Caco-2 (cell line): Measurements from ENCODE around the gene SH3BP5. TPM values are rescaled to one million over a fixed set of nuclear protein-coding genes. Genes with fewer than 3 reads are reported as not detected.
A peak's percentile ranks its signal among the peaks of the same experiment; 100 is the strongest.

Experiments
- BruUV-seq: library from RNA; stranded (reverse); fragments of 400-500 nt; replicated peaks from 2 replicates; lab custom pipeline; 2021; lab: Mats Ljungman, UMichigan
- CTCF ChIA-PET: fragments of 300-600 bp; sonication (Branson Sonifier 250); formaldehyde crosslinking; loops from one replicate; lab custom pipeline; 2022; ENCODE audit warnings: antibody characterized with exemption; lab: Charles Lee
- POLR2A ChIA-PET: fragments of 300-600 bp; sonication (Branson Sonifier 250); formaldehyde crosslinking; loops from one replicate; lab custom pipeline; 2022; ENCODE audit warnings: antibody characterized with exemption; lab: Charles Lee
- DNase-seq, 2 experiments: peaks; one replicate each; pipeline versions ENCODE4 v3.0.0 to v3.0.0-alpha.2; 2020 to 2022
- H3K27me3 ChIP-seq: replicated peaks from 2 replicates; pipeline ENCODE4 v1.6.0; 2011; ENCODE audit warnings: low read length; ENCODE audit not compliant: control insufficient read depth, insufficient read depth
- H3K36me3 ChIP-seq: 2 replicates; pipeline ENCODE4 v1.5.1; 2011; ENCODE audit warnings: low read length; ENCODE audit not compliant: control insufficient read depth, insufficient read depth
- H3K4me1 ChIP-seq: fragments of 250-450 bp; sonication (Bioruptor Pico); 2 replicates; pipeline ENCODE4 v1.5.1; 2020; ENCODE audit warnings: mild to moderate bottlenecking
- H3K4me3 ChIP-seq: 2 replicates; pipeline ENCODE4 v1.5.1; 2011; ENCODE audit warnings: low read depth, mild to moderate bottlenecking, control low read depth, low read length
- H3K9me3 ChIP-seq: fragments of 250-450 bp; sonication (Bioruptor Pico); 2 replicates; pipeline ENCODE4 v1.5.1; 2020; ENCODE audit warnings: mild to moderate bottlenecking, moderate library complexity
- H3K27ac Mint-ChIP-seq: one replicate; pipeline ENCODE4 v1.8.0; 2022; ENCODE audit warnings: mixed read lengths; ENCODE audit not compliant: unreplicated experiment
- H3K27me3 Mint-ChIP-seq: one replicate; pipeline ENCODE4 v1.8.0; 2022; ENCODE audit warnings: mixed read lengths; ENCODE audit not compliant: insufficient read depth, unreplicated experiment
- H3K36me3 Mint-ChIP-seq: one replicate; pipeline ENCODE4 v1.8.0; 2022; ENCODE audit warnings: mild to moderate bottlenecking, mixed read lengths; ENCODE audit not compliant: insufficient read depth, unreplicated experiment
- H3K4me1 Mint-ChIP-seq: one replicate; pipeline ENCODE4 v1.8.0; 2022; ENCODE audit warnings: low read depth, mixed read lengths; ENCODE audit not compliant: unreplicated experiment
- H3K4me3 Mint-ChIP-seq: one replicate; pipeline ENCODE4 v1.8.0; 2022; ENCODE audit warnings: mild to moderate bottlenecking, moderate library complexity, mixed read lengths; ENCODE audit not compliant: unreplicated experiment
- H3K9me3 Mint-ChIP-seq: one replicate; pipeline ENCODE4 v1.8.0; 2022; ENCODE audit warnings: mixed read lengths; ENCODE audit not compliant: unreplicated experiment
- intact Hi-C: fragments of 100-400 bp; cut with micrococcal nuclease; formaldehyde crosslinking; loops from one replicate; pipeline ENCODE4 v1.10.0; 2022; ENCODE audit not compliant: unreplicated experiment
- total RNA-seq: library from RNA; stranded (reverse); gene quantifications from 2 replicates; pipeline ENCODE4 v1.2.3, GENCODE V29; 2022
- TF ChIP-seq, protein P1 (sequence below), 2 experiments: fragments of 200-600 bp in 1 of 2; IDR thresholded peaks; 1 replicate in 1 of 2; 2 replicates in 1 of 2; pipeline versions ENCODE4 v1.5.1 to v1.8.0; 2011 to 2022; ENCODE audit warnings: antibody characterized with exemption in 1 of 2, control low read depth in 1 of 2, inconsistent platforms in 1 of 2, low read depth in 1 of 2, low read length in 1 of 2, mild to moderate bottlenecking in 1 of 2, moderate library complexity in 1 of 2; ENCODE audit not compliant: insufficient read depth in 1 of 2, severe bottlenecking in 1 of 2, unreplicated experiment in 1 of 2

Gene SH3BP5
- total RNA-seq, 1 experiment from 2014 or later = 26.1 TPM

GRCh38 chr3:15347737-15348110 is 15.3 kb upstream of the SH3BP5 start:
- peaks cover 14% of the 10 kb centered on the region for H3K4me1 Mint-ChIP-seq
- Histone ChIP-seq H3K9me3 (peaks cover 10% of the 10 kb centered on the region; the same call in 1 of the 2 replicates), H3K4me3 (no peak overlapping the region), H3K27me3 (no peaks in the 10 kb centered on the region), H3K36me3 (no peaks in the 10 kb centered on the region), H3K4me1 (peaks cover 7% of the 10 kb centered on the region)
- CTCF ChIA-PET = interaction anchor here (0.6 to 1.8 kb wide), 3 partner anchors 23 to 239 kb away, joined by 4 to 7 read pairs (median 5); no protein-coding TSS in a partner anchor
- no peak for DNase-seq
- H3K9me3 Mint-ChIP-seq = peaks cover 10% of the 10 kb centered on the region
- TF ChIP-seq, protein P1, sequence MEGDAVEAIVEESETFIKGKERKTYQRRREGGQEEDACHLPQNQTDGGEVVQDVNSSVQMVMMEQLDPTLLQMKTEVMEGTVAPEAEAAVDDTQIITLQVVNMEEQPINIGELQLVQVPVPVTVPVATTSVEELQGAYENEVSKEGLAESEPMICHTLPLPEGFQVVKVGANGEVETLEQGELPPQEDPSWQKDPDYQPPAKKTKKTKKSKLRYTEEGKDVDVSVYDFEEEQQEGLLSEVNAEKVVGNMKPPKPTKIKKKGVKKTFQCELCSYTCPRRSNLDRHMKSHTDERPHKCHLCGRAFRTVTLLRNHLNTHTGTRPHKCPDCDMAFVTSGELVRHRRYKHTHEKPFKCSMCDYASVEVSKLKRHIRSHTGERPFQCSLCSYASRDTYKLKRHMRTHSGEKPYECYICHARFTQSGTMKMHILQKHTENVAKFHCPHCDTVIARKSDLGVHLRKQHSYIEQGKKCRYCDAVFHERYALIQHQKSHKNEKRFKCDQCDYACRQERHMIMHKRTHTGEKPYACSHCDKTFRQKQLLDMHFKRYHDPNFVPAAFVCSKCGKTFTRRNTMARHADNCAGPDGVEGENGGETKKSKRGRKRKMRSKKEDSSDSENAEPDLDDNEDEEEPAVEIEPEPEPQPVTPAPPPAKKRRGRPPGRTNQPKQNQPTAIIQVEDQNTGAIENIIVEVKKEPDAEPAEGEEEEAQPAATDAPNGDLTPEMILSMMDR (IDR thresholded peaks at IDR 0.05; ENCODE audit: insufficient read depth in 1 of 2, low read depth in 1 of 2, low read length in 1 of 2, severe bottlenecking in 1 of 2, unreplicated experiment in 1 of 2) = no peak
- H3K4me3 Mint-ChIP-seq = no peak overlapping the region
- no peaks in the 10 kb centered on the region for H3K36me3 Mint-ChIP-seq
- H3K27ac Mint-ChIP-seq = peak overlapping the region; percentile 13
- POLR2A ChIA-PET = no interaction called here
- BruUV-seq = no TSS peak
- H3K27me3 Mint-ChIP-seq = no peaks in the 10 kb centered on the region
- intact Hi-C loops = no loop called here

DNA sequence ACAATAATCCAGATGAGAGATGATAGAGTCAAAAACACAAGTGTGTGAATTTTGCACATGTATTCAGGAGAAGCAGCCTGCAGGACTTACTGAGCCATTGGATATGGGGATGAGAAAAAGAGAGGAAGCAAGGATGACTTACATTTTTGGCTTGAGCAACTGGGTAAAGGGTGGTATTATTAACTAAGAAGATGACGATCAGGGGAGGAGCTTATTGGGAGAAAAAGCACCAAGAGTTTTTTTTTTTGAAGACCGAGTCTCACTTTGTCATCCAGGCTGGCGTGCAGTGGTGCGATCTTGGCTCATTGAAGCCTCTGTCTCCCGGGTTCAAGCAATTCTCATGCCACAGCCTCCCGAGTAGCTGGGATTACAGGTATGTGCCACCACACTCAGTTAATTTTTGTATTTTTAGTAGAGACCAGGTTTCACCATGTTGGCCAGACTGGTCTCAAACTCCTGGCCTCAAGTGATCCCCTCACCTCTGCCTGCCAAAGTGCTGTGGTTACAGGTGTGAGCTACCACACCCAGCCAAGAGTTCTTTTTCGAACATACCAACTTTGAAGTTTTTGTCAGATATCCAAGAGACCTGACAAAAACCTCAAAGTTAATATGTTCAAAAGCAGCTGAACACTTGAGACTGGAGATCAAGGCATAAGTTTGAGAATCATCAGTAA is 14.8 kb upstream of the SH3BP5 start:
- CTCF ChIA-PET = interaction anchor here (1.8 kb wide), 1 partner anchor 79 kb away, joined by 7 read pairs; no protein-coding TSS in a partner anchor
- no peaks in the 10 kb centered on the region for H3K36me3 ChIP-seq
- Mint-ChIP-seq H3K4me1 (peaks cover 10% of the 10 kb centered on the region), H3K9me3 (peaks cover 10% of the 10 kb centered on the region), H3K36me3 (no peaks in the 10 kb centered on the region), H3K4me3 (no peak overlapping the region), H3K27me3 (no peaks in the 10 kb centered on the region), H3K27ac (peak overlapping the region; percentile 13)
- BruUV-seq = no TSS peak
- TF ChIP-seq, protein P1 (IDR thresholded peaks at IDR 0.05; ENCODE audit: insufficient read depth in 1 of 2, low read depth in 1 of 2, low read length in 1 of 2, severe bottlenecking in 1 of 2, unreplicated experiment in 1 of 2) = no peak
- H3K9me3 ChIP-seq = peaks cover 10% of the 10 kb centered on the region; the same call in 1 of the 2 replicates
- no peaks in the 10 kb centered on the region for H3K27me3 ChIP-seq
- H3K4me3 ChIP-seq = no peak overlapping the region
- POLR2A ChIA-PET = no interaction called here
- peaks cover 7% of the 10 kb centered on the region for H3K4me1 ChIP-seq
- DNase-seq = no peak
- intact Hi-C loops = no loop called here

DNA sequence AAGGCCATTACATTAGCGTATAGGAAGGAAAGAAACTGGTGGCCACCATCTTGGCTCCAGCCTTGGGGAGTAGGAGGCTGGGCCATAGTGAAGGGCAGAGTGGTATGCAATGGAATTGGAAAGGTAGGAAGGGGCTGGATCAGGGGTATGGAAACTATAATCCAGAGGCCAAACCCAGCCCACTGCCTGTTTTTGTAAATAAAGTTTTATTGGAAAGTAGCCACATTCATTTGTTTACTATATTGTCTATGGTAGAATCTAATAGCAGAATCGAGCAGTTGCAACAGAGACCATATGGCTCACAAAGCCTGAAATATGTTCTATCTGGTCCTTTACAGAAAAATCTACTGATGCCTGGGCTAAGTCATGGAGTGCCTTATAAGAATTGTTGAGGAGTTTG is 14.1 kb upstream of the SH3BP5 start:
- ChIA-PET POLR2A (no interaction called here), CTCF (no interaction called here)
- H3K9me3 ChIP-seq = peaks cover 6% of the 10 kb centered on the region; the same call in 1 of the 2 replicates
- peaks cover 7% of the 10 kb centered on the region for H3K4me1 ChIP-seq
- Mint-ChIP-seq H3K27ac (no peak overlapping the region), H3K4me1 (peaks cover 6% of the 10 kb centered on the region), H3K36me3 (no peaks in the 10 kb centered on the region), H3K4me3 (no peak overlapping the region), H3K9me3 (peaks cover 10% of the 10 kb centered on the region), H3K27me3 (no peaks in the 10 kb centered on the region)
- intact Hi-C loops = no loop called here
- H3K27me3 ChIP-seq = no peaks in the 10 kb centered on the region
- H3K36me3 ChIP-seq = no peaks in the 10 kb centered on the region
- TF ChIP-seq, protein P1 (IDR thresholded peaks at IDR 0.05; ENCODE audit: insufficient read depth in 1 of 2, low read depth in 1 of 2, low read length in 1 of 2, severe bottlenecking in 1 of 2, unreplicated experiment in 1 of 2) = no peak
- no peak for DNase-seq
- H3K4me3 ChIP-seq = no peak overlapping the region
- no TSS peak for BruUV-seq
